Activated naive CD4-positive, alpha-beta T cell treated with Interleukin-2 at 50 U/mL for 16 hours (primary cell): ENCODE data around the gene CUEDC1.
A peak's percentile ranks its signal among the peaks of the same experiment; 100 is the strongest.

Experiments
- DNase-seq: peaks from one replicate; pipeline ENCODE4 v3.0.0-alpha.2; 2020

The CUEDC1 gene

GRCh38 chr17:57874434-57875289 lies 80.5 kb downstream of the CUEDC1 start:
- peak; percentile 24 for DNase-seq

GRCh38 chr17:57874058-57874419 lies 81.2 kb downstream of the CUEDC1 start:
- DNase-seq = no peak

- DNase-seq = no peak
These were observed 81.8 kb downstream of the CUEDC1 start for GRCh38 chr17:57873261-57874057.

GRCh38 chr17:57872536-57872935 lies 82.7 kb downstream of the CUEDC1 start:
- DNase-seq = no peak

- DNase-seq = no peak
These were observed 83.3 kb downstream of the CUEDC1 start for GRCh38 chr17:57871863-57872262.

- DNase-seq = no peak
These were observed 84.1 kb downstream of the CUEDC1 start for GRCh38 chr17:57871155-57871554.

- DNase-seq = no peak
These were observed 85.0 kb downstream of the CUEDC1 start for GRCh38 chr17:57870283-57870635.

- DNase-seq = no peak
These were observed 85.5 kb downstream of the CUEDC1 start for GRCh38 chr17:57869617-57870282.

GRCh38 chr17:57868910-57869616 lies 86.1 kb downstream of the CUEDC1 start:
- no peak for DNase-seq

GRCh38 chr17:57868007-57868909 lies 87.0 kb downstream of the CUEDC1 start:
- no peak for DNase-seq

- DNase-seq = no peak
These were observed 88.1 kb downstream of the CUEDC1 start for GRCh38 chr17:57867126-57867525.

- no peak for DNase-seq
These were observed 88.5 kb downstream of the CUEDC1 start for GRCh38 chr17:57866723-57867122.

GRCh38 chr17:57866319-57866718 lies 88.9 kb downstream of the CUEDC1 start:
- no peak for DNase-seq

- DNase-seq = no peak
These were observed 90.9 kb downstream of the CUEDC1 start for GRCh38 chr17:57864273-57864672.

GRCh38 chr17:57862694-57863667 lies 92.2 kb downstream of the CUEDC1 start:
- no peak for DNase-seq

GRCh38 chr17:57861790-57862693 lies 93.2 kb downstream of the CUEDC1 start:
- DNase-seq = no peak

- DNase-seq = peak; percentile 37
These were observed 94.0 kb downstream of the CUEDC1 start for GRCh38 chr17:57861000-57861789.

GRCh38 chr17:57860414-57860999 lies 94.7 kb downstream of the CUEDC1 start:
- no peak for DNase-seq
